GM12872 (cell line): ENCODE measurements around the gene LAMC3.

ENCODE experiments used
- TF ChIP-seq, protein P1 (sequence below): IDR thresholded peaks from 3 replicates; pipeline ENCODE4 v1.5.1; 2011; ENCODE audit warnings: low read depth, mild to moderate bottlenecking, low read length, moderate library complexity; ENCODE audit not compliant: insufficient read depth

The LAMC3 gene

DNA sequence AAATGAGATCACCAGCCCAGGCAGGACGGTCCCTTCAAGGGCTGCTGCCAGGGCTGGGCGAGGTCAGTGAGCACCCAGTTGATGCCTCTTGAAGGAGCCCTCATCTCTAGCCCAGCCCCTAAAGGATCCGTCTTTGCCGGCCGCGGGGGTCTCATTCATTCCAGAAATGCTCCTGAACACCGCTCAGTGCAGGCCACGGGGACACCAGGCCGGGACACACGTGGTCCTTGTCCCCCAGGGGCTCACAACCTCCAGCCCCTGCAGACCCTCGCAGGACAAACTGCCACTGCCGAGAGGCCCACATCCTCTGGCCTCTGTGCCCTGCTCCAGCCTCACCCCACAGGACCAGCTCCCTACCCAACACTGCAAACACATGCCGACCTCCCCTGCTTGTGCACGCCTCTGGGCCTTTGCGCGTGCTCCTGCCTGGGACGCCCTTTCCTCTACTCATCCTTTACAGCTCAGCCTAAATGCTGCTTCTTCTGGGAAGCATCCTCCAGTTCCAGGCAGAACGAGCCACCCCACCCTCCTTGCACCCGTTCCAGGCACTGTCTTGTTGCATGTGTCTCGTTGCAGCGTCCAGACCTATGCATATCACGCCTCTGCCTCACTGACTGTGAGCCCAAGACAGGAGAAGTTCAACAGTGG lies 10.3 kb upstream of the LAMC3 start:
- TF ChIP-seq, protein P1, sequence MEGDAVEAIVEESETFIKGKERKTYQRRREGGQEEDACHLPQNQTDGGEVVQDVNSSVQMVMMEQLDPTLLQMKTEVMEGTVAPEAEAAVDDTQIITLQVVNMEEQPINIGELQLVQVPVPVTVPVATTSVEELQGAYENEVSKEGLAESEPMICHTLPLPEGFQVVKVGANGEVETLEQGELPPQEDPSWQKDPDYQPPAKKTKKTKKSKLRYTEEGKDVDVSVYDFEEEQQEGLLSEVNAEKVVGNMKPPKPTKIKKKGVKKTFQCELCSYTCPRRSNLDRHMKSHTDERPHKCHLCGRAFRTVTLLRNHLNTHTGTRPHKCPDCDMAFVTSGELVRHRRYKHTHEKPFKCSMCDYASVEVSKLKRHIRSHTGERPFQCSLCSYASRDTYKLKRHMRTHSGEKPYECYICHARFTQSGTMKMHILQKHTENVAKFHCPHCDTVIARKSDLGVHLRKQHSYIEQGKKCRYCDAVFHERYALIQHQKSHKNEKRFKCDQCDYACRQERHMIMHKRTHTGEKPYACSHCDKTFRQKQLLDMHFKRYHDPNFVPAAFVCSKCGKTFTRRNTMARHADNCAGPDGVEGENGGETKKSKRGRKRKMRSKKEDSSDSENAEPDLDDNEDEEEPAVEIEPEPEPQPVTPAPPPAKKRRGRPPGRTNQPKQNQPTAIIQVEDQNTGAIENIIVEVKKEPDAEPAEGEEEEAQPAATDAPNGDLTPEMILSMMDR = no peak

DNA sequence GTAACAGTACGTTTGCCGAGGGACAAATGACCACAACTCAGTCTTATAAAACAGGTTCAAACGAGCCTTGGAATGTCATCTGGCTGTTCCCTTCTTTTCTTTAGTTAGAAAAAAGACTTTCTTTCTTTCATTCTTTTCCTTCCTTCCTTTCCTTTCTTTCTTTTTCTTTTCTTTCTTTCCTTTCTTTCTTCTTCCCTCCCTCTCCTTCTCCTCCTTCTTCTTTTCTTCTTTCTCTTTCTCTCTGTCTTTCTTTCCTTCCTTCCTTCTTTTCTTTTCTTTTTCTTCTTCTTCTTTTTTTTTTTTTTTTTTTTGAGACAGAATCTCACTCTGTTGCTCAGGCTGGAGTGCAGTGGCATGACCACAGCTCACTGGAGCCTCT lies 9.7 kb upstream of the LAMC3 start:
- TF ChIP-seq, protein P1 = no peak

DNA sequence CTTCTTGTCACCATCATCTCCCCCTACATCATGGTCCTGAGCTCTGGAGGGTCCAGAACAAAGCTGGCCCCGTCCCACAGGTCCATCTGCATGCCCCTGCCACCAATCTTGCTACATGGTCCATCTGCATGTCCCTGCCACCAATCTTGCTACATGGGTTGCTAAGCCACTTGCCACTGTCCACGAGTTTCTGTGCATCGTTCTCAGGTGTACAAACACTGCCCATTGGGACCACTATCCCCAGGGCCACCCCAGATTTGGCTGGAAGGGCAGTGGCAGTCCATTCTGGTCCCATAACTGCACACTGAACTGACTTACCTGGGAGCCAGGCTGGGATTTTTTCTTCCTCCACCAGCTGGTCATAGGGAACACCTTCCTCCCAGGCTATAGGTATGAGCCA lies 8.0 kb upstream of the LAMC3 start:
- TF ChIP-seq, protein P1 = no peak

DNA sequence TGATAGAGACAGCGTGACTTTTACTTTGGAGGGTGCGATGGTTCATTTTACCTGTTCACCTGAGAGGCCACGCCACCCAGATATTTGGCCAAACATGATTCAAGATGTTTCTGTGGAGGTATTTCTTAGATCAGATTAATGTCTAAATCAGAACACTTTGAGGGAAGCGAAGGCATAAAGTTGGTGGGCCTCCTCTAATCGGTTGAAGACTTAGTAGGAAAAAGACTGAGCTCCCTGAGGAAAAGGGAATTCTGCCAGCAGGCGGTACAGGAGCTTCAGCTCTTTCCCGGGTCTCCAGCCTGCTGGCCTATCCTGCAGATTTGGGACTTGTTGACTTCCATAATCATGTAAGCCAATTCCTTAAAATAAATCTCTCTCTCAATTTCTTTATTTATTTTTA lies 7.0 kb upstream of the LAMC3 start:
- TF ChIP-seq, protein P1 = no peak

DNA sequence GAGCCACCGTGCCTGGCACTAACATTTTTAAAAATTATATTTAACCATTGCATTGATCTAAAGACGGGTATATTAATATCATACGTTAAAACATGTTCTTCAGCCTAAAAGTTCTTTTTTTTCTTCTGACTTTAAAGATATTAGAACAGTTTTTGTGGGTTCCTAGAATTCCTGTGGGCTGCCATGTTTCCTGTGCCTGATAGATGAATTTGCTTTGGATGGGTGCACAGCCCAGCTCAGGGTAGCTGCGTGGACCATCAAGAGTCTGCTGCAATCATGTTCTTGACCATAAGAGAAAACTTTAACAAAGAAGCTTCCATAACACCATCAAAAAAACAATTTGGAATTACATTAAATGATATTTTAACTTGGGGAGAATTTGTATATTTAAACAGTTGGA lies 2.4 kb upstream of the LAMC3 start:
- TF ChIP-seq, protein P1 = no peak

DNA sequence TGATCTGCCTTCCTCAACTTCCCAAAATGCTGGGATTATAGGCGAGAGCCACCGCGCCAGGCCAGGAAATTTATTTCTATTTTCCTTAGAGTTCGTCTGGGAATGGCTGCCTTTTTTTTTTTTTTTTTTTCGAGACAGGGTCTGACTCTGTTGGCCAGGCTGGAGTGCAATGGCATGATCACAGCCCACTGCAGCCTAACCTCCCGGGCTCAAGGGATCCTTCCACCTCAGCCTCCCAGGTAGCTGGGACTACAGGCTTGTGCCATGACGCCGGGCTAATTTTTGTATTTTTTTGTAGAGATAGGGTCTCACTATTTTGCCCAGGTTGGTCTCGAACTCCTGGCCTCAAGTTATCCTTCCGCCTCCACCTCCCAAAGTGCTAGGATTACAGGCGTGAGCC lies 888 bp upstream of the LAMC3 start:
- TF ChIP-seq, protein P1 = no peak

DNA sequence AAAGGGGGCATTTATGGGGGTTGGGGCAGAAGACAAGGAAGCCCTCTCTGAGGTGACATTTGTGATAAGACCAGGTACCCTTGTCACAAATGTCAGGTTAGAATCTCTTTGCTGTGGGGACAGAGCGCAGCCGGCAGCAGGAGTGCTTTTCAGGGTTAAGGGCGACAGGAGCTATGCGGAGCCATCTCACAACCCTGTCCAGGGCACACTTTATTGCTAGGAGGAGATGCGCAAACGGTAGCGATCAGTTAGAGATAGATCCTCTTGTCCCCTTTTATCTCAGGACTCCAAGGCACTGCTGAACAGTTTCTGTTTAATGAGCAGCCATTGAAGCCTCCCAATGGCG lies 438 bp upstream of the LAMC3 start:
- TF ChIP-seq, protein P1 = no peak
